ENCODE measurements around the gene IRF4.
A peak's percentile ranks its signal among the peaks of the same experiment; 100 is the strongest.

The IRF4 gene

GRCh38 chr6:399785-400534 lies 8.4 kb downstream of the IRF4 start:
- DNase-seq = no peak

DNA sequence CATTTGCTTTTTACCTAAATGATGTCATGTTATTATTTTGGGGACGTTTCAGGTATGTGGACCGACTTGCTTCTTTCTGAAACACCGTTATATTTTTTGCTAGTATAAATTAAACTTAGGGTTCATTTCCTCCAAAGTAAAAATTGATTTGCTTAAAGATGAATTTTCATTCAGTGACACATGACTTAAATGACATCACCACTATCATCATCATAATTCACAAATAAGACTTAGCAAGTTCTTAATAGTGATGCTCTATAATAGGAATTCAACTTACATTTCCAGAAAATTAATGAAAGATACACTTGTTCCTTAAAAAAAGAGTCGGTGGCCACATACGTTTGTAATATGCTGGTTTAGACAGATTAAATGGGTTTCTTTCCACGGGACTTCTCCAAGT lies 9.3 kb downstream of the IRF4 start:
- no peak for DNase-seq

DNA sequence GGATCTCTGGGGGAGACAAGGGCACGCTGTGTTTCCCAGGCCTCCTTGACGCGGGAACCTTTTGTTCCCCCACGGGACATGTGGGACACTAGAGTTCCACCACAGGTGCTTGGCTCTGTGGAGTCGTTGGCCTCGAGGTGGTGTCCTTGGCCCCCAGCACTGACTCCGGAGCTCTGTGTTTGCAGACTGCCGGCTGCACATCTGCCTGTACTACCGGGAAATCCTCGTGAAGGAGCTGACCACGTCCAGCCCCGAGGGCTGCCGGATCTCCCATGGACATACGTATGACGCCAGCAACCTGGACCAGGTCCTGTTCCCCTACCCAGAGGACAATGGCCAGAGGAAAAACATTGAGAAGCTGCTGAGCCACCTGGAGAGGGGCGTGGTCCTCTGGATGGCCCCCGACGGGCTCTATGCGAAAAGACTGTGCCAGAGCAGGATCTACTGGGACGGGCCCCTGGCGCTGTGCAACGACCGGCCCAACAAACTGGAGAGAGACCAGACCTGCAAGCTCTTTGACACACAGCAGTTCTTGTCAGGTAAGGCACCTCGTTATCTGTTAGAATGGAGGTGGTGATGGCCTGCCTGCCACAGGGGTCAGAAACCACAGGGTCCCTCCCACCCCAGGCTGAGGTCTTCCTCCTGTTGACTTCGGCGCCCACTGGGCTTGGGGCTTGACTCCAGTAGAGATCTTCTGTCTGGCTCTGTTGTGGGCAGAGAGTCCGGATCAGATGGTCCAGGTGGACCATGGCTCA lies 9.9 kb downstream of the IRF4 start:
- DNase-seq = no peak

DNA sequence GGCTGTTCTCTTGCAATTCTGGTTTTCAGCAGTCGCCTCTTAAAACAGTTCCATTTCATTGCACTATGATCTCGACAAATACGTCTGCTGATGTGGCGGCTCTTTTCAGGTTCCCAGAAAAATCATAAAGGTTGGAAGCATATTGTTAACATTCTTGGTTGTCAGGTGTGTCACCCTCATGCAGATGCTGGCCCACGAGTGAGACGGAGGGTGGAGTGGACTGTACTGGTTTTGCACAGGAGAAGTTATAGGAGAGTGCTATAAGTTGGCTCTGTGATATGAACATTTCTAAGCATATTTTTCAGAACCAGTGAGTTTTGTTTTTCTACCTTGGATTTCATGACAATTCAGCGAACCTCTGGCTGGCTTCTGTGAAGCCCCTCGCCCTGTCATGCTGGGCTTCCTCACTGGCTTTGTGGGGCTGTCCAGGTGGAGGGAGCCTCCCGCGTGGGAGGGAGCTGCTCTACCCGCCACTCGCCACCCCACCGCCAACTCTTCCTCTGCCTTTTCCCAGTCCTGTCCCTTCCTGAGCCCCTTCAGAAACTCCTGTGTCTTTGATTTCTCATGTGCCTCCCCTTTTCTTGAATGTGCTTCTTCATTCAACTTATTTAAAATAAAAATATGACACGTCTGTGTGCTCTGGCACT lies 10.6 kb downstream of the IRF4 start:
- no peak for DNase-seq

DNA sequence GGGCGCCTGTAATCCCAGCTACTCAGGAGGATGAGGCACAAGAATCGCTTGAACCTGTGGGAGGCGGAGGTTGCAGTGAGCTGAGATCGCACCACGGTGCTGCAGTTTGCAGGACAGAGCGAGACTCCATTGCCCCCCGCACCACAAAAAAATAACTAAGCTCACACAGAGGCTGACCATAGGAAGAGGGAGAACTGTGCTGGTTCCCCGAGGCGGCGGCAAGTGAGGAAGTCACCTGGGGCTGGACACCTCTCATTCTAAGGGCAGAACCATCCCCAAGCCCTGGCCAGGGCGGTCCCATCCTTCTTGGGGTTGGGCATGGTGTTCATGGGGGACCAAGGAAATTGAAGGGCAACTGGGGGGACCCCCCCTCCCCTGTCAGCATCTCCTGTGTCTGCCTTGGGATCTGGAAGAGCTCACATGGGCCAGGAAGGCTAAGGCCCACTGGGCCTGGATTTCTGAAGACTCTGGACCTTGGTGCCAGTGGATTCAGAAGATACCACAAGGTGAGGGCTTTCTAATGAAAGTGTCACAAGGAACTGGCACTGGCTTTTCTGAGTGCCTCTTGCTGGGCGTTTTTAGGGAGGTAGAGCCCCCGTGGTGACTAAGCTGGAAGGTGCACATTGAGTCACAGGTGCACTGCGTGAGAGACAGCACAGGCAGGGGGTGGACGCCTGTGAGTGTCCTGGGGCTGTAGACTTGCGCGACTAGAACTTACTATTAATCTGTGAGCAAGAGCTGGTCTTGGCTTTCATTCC lies 11.5 kb downstream of the IRF4 start:
- peak; percentile 54 to 64 for DNase-seq

DNA sequence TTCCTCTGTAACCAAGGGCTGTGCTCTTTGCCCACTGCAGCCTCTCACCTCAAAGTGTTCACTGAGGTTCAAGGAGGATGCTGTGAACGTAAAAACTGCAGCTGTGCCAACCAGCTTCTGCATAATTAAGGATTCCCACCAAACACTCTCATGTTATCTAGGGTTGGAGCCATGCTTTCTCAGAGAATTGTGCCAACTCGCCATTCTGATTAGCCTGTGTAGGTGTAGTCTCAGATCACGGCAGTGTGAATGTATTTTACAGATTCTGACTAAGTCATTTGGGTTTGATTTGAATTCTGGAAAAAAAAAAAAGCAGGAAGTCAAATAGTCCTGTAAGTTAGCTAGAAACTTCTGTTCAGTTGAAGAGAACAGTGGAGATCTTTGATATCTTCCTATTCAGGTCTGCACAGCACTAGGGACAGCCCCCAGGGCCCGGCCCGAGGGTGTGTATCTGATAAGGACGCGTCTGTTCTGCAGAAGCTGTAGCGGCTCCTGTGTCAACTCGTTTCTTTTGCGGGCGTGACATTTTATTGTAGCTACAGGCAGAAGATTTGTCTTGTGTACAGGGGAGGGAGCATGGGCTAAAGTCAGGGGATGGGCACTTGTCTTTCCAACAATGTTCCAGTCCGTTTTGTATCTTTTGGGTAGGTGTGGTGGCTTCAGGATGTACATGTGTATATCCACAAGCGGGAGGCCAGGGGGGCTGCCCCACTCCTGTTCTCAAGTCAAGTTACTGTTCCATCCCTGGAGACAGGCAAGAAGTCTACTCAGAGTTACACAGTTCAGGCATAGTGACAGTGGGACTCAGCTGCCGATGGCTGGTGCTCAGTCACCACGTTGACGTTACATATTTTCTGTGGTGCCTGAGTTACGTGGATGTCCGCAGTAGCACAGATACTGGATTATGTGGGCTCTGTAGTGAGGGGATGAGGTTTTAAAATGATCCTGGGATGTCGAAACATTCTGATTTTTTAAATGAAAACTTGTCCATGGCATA lies 12.4 kb downstream of the IRF4 start:
- DNase-seq = peak in 1 of 2 donors; percentile 58

GRCh38 chr6:404685-405423 lies 13.3 kb downstream of the IRF4 start:
- no peak for DNase-seq

- no peak for DNase-seq
These were observed 16.6 kb downstream of the IRF4 start for GRCh38 chr6:408148-408547.

GRCh38 chr6:408599-409102 lies 17.1 kb downstream of the IRF4 start:
- DNase-seq = no peak

DNA sequence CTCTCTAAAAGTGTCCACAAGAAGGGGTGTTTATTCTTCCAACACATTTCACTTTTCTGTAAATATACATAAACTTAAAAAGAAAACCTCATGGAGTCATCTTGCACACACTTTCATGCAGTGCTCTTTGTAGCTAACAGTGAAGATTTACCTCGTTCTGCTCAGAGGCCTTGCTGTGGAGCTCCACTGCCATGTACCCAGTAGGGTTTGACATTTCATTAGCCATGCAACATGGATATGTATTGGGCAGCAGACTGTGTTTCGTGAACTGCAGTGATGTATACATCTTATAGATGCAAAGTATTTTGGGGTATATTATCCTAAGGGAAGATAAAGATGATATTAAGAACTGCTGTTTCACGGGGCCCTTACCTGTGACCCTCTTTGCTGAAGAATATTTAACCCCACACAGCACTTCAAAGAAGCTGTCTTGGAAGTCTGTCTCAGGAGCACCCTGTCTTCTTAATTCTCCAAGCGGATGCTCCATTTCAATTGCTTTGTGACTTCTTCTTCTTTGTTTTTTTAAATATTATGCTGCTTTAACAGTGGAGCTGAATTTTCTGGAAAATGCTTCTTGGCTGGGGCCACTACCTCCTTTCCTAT lies 17.9 kb downstream of the IRF4 start:
- DNase-seq = no peak

GRCh38 chr6:410555-411395 lies 19.2 kb downstream of the IRF4 start:
- no peak for DNase-seq

DNA sequence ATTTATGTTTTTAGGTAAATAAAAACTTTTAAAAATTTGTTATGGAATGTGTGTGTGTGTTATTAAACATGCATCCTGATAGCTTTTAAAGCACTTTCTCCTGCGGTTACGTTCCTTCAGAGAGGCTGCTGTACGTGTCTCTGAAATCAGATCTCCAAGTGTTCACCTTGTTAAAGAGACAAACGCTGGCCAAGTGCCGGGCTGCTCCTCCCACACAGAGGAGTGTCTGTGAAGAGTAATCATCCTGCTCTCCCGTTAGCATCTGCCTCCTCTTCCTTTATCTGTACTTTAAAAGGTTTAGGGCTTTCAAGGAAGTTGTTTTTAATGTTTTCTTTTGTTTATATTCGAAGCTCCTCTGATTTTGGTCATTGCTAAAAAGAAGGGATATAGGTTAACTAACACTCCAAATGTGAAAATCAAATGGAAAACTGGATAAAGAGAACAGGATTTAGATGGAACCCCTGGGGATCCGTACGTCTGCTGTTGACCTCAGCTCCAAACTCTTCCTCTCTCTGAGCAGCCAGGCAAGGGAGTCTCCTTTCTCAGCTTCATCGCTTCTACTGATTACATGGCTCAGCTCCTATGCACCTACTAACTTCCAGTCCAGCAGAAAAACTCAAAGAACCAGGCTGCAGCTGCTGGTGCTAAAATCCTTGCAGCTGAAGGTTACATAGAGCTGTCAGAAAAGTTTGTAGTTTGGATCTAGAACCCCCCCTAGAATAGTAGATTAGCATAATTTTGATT lies 20.0 kb downstream of the IRF4 start:
- no peak for DNase-seq

DNA sequence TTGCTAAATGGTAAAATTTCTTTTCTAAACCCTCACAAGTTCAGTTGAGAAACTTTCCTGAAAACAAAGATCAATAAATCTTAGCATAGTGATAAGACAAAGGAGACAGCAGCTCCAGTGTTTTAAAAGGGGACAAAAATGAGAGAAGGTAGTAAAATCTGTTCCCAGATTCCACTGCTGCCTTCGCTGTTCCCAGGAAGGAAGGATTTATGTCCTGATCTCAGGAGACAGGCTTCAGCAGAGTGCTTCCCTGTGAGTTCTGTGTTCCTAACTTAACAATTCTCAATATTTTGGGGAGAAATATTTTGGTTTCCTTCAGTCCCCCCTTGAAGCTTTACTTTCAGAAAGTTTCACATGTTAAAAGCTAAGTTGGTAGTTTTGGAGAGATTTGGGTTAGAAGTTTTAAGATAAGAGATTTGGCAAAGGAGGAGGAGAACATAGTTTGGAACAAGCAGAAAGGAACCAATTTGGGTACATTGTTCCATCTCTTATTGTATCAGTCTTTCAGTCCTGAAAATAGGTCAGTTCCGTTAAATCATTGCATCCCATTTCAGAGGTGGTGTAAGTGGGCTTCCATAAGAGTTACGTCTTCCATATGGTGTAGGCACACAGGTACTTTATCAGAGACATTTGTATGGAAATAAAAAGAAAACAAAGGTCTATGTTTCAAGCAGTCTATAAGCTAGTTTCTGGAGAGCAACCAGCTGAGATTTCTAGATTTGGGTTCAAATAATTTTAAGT lies 20.8 kb downstream of the IRF4 start:
- no peak for DNase-seq

DNA sequence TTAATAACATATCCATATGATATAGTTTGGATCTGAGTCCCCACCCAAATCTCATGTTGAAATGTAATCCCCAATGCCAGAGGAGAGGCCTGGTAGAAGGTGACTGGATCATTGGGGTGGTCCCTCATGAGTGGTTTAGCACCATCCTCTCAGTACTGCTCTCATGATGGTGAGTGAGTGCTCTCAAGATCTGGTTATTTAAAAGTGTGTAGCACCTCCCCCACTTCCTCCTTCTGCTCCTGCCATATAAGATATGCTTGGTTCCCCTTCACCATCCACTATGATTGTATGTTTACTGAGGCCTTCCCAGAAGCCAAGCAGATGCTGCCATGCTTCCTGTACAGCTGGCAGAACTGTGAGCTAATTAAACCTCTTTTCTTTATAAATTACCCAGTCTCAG lies 22.9 kb downstream of the IRF4 start:
- no peak for DNase-seq

GRCh38 chr6:415087-415486 lies 23.5 kb downstream of the IRF4 start:
- DNase-seq = no peak

DNA sequence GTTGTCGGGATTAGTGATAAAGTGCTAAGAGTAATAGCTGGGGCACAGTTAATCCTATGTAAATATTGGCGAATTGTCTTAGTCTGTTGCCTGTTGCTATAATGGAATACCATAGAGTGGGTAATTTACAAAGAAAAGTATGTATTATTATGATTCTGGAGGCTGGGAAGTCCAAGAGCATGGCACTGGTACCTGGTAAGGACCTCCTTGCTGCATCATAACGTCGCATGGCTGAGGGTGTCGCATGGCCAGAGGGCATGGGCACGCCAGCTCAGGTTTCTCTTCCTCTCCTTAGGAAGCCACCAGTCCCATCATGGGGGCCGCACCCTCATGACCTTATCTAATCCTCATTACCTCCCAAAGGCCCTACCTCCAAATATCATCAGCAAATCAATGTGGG lies 29.7 kb downstream of the IRF4 start:
- no peak for DNase-seq

DNA sequence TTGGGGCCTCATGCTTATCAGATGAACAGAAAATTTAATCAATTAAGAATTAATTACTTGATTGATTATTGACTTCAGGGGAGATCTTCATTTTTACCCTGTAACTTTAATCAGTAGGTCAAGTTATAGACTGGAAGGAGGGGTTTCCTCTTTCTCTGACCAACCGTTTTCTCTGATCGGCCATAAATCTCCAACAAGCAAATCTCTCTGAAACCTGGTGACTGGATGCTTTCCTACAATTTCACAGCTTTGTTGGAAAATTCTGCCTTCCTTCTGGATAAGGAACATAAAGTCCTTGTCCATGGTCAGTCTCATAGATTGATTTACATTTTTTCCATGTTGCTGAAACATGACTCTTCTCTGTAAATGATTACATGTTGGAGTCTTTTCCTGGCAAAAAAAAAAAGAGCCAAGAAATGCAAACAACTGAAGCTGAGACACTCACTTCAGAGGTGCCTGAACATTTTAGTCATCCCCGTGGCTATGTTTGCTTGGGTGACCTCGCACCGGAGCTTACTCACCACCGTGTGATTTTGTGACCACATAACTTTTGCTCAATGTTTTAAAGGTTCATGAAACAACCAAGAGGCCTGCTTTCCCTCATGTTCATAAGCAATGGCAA lies 31.0 kb downstream of the IRF4 start:
- DNase-seq = no peak
